ENCODE data around the gene AOPEP.

Gene AOPEP

DNA sequence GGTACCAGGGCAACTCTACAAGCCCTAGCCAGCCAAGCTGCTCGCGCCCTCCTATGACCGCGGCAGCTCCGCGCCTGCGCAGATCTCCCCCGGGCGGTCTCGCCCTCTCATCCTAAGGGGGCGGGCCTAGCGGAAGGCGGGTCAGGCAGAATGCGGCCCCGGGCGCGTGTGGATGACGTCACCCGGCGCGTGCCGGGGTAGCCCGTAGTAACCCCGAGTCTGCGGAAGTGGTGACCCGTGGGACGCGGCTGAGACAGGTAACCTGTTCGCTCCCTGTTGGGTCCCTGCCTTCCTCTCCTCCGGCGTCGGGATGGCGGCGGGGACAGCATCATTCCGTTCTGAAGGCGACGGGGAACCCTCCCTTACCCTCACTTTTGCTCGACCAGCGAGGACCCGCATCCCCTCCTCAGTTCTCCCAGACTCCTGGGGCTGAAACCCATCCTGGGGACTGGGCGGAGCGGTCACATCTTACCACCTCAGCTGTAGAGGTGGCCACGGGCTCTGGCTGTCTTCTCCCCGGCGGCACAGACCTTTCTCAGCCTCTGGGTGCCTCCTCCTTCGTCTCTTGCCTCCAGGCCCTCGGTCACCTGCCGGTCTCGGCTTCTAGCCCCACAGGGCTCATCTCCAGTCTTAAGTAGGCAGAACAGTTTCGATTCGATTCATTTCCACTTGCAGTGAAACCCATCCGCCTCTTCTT lies at the start of gene AOPEP (continued):
- TF ChIP-seq ZNF26 (tag by site-specific recombination; IDR thresholded peaks at IDR 0.05) (no peak), ZNF837 (tag by site-specific recombination; IDR thresholded peaks at IDR 0.05) (no peak), ZNF416 (tag by site-specific recombination; IDR thresholded peaks at IDR 0.05) (no peak), KLF10 (tag by site-specific recombination; IDR thresholded peaks at IDR 0.05) (peak; percentile 47; the same call in 1 of the 2 replicates), ZNF558 (tag by site-specific recombination; IDR thresholded peaks at IDR 0.05) (no peak), ZNF76 (tag by site-specific recombination; IDR thresholded peaks at IDR 0.05; ENCODE audit: borderline replicate concordance, low read depth) (peak; percentile 54; the same call in 1 of the 2 replicates), OVOL3 (tag by site-specific recombination; IDR thresholded peaks at IDR 0.05) (no peak), ZNF138 (tag by site-specific recombination; IDR thresholded peaks at IDR 0.05; ENCODE audit: borderline replicate concordance) (no peak), ZNF629 (tag by site-specific recombination; IDR thresholded peaks at IDR 0.05) (peak; percentile 94), ZEB2 (tag by site-specific recombination; IDR thresholded peaks at IDR 0.05) (peak; percentile 74; the same call in 1 of the 2 replicates), ZNF585B (tag by site-specific recombination; IDR thresholded peaks at IDR 0.05) (no peak), ZNF626 (tag by site-specific recombination; IDR thresholded peaks at IDR 0.05) (no peak), ZNF488 (tag by site-specific recombination; IDR thresholded peaks at IDR 0.05) (no peak), ZNF335 (tag by site-specific recombination; conservative IDR thresholded peaks at IDR 0.05) (peak; percentile 88), ZNF596 (tag by site-specific recombination; IDR thresholded peaks at IDR 0.05) (no peak), PRDM6 (tag by site-specific recombination; IDR thresholded peaks at IDR 0.05) (no peak; the same call in 1 of the 2 replicates), ZNF624 (tag by site-specific recombination; IDR thresholded peaks at IDR 0.05) (no peak), BCL11A (tag by site-specific recombination; IDR thresholded peaks at IDR 0.05; ENCODE audit: low read depth) (no peak), ZNF473 (tag by site-specific recombination; IDR thresholded peaks at IDR 0.05) (no peak), ZNF707 (tag by site-specific recombination; IDR thresholded peaks at IDR 0.05) (no peak), GLI2 (tag by site-specific recombination; IDR thresholded peaks at IDR 0.05; ENCODE audit: borderline replicate concordance, low read depth) (no peak), IKZF3 (tag by site-specific recombination; IDR thresholded peaks at IDR 0.05) (peak; percentile 43; the same call in 1 of the 2 replicates), ZNF362 (tag by site-specific recombination; IDR thresholded peaks at IDR 0.05) (no peak), ZSCAN23 (tag by site-specific recombination; IDR thresholded peaks at IDR 0.05) (no peak), ZNF223 (tag by site-specific recombination; IDR thresholded peaks at IDR 0.05) (no peak)
- TF ChIP-seq, protein P1, sequence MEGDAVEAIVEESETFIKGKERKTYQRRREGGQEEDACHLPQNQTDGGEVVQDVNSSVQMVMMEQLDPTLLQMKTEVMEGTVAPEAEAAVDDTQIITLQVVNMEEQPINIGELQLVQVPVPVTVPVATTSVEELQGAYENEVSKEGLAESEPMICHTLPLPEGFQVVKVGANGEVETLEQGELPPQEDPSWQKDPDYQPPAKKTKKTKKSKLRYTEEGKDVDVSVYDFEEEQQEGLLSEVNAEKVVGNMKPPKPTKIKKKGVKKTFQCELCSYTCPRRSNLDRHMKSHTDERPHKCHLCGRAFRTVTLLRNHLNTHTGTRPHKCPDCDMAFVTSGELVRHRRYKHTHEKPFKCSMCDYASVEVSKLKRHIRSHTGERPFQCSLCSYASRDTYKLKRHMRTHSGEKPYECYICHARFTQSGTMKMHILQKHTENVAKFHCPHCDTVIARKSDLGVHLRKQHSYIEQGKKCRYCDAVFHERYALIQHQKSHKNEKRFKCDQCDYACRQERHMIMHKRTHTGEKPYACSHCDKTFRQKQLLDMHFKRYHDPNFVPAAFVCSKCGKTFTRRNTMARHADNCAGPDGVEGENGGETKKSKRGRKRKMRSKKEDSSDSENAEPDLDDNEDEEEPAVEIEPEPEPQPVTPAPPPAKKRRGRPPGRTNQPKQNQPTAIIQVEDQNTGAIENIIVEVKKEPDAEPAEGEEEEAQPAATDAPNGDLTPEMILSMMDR (tag by site-specific recombination; IDR thresholded peaks at IDR 0.05) = no peak
- TF ChIP-seq, protein P2, sequence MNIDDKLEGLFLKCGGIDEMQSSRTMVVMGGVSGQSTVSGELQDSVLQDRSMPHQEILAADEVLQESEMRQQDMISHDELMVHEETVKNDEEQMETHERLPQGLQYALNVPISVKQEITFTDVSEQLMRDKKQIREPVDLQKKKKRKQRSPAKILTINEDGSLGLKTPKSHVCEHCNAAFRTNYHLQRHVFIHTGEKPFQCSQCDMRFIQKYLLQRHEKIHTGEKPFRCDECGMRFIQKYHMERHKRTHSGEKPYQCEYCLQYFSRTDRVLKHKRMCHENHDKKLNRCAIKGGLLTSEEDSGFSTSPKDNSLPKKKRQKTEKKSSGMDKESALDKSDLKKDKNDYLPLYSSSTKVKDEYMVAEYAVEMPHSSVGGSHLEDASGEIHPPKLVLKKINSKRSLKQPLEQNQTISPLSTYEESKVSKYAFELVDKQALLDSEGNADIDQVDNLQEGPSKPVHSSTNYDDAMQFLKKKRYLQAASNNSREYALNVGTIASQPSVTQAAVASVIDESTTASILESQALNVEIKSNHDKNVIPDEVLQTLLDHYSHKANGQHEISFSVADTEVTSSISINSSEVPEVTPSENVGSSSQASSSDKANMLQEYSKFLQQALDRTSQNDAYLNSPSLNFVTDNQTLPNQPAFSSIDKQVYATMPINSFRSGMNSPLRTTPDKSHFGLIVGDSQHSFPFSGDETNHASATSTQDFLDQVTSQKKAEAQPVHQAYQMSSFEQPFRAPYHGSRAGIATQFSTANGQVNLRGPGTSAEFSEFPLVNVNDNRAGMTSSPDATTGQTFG (tag by site-specific recombination; IDR thresholded peaks at IDR 0.05; ENCODE audit: borderline replicate concordance) = no peak

Data from HEK293 (cell line).